Panc1 (cell line): ENCODE measurements around the gene CCBE1. TPM values are rescaled to one million over a fixed set of nuclear protein-coding genes. Genes with fewer than 3 reads are reported as not detected.

Source experiments
- ATAC-seq: fragments of 200-7000 bp; cut with Tn5 transposase; 2 replicates; pipeline ENCODE4 v1.9.1; 2020; ENCODE audit warnings: mild to moderate bottlenecking, moderate library complexity
- BruUV-seq: library from RNA; stranded (reverse); fragments of 400-500 nt; replicated peaks from 2 replicates; lab custom pipeline; 2021; lab: Mats Ljungman, UMichigan
- CTCF ChIA-PET: fragments of 300-600 bp; sonication (Branson Sonifier 250); formaldehyde crosslinking; loops from one replicate; lab custom pipeline; 2022; ENCODE audit warnings: antibody characterized with exemption; lab: Charles Lee
- POLR2A ChIA-PET: fragments of 300-600 bp; sonication (Branson Sonifier 250); formaldehyde crosslinking; loops from one replicate; lab custom pipeline; 2022; ENCODE audit warnings: antibody characterized with exemption; lab: Charles Lee
- DNase-seq: peaks from one replicate; pipeline ENCODE4 v3.0.0-alpha.2; 2010; ENCODE audit warnings: low read depth, low spot score
- H3K27ac ChIP-seq: 2 replicates; pipeline ENCODE4 v1.5.1; 2011; ENCODE audit warnings: mild to moderate bottlenecking, low read length, inconsistent platforms
- H3K27me3 ChIP-seq: fragments of 200-500 bp; sonication (Bioruptor generic); 2 replicates; pipeline ENCODE4 v1.6.0; 2014; ENCODE audit warnings: low read length, inconsistent platforms; ENCODE audit not compliant: control insufficient read depth, insufficient read depth
- H3K36me3 ChIP-seq: fragments of 200-500 bp; sonication (Bioruptor generic); 2 replicates; pipeline ENCODE4 v1.5.1; 2014; ENCODE audit warnings: inconsistent platforms, mild to moderate bottlenecking, low read length, moderate library complexity; ENCODE audit not compliant: control insufficient read depth, insufficient read depth
- H3K4me1 ChIP-seq: 2 replicates; pipeline ENCODE4 v1.5.1; 2011; ENCODE audit warnings: inconsistent platforms, mild to moderate bottlenecking, low read length, moderate library complexity; ENCODE audit not compliant: control insufficient read depth, insufficient read depth
- H3K4me3 ChIP-seq, 2 experiments: 2 replicates each; pipeline ENCODE4 v1.5.1; 2011 to 2012; ENCODE audit warnings: low read depth in 2 of 2, low read length in 2 of 2, mild to moderate bottlenecking in 2 of 2, inconsistent platforms in 1 of 2, moderate library complexity in 1 of 2
- H3K9me3 ChIP-seq: fragments of 200-500 bp; sonication (Bioruptor generic); 2 replicates; pipeline ENCODE4 v1.5.1; 2014; ENCODE audit warnings: low read depth, mild to moderate bottlenecking, inconsistent platforms, low read length, moderate library complexity; ENCODE audit not compliant: control insufficient read depth, insufficient read depth
- CTCF ChIP-seq: fragments of 450-650 bp; IDR thresholded peaks from 2 replicates; pipeline ENCODE4 v1.5.1; 2017; ENCODE audit warnings: mild to moderate bottlenecking
- POLR2AphosphoS5 ChIP-seq: IDR thresholded peaks from 2 replicates; pipeline ENCODE4 v1.6.1; 2012; ENCODE audit warnings: mild to moderate bottlenecking, low read depth, low read length, moderate library complexity
- REST ChIP-seq, 2 experiments: IDR thresholded peaks; 2 replicates each; pipeline ENCODE4 v1.6.1; 2011 to 2012; ENCODE audit warnings: low read depth in 2 of 2, control low read depth in 1 of 2, low read length in 1 of 2, mild to moderate bottlenecking in 1 of 2, moderate library complexity in 1 of 2; ENCODE audit not compliant: insufficient read depth in 1 of 2
- SIN3A ChIP-seq: IDR thresholded peaks from 2 replicates; pipeline ENCODE4 v1.6.1; 2012; ENCODE audit warnings: low read depth, mild to moderate bottlenecking, low read length, moderate library complexity, borderline replicate concordance; ENCODE audit not compliant: insufficient read depth
- TCF7L2 ChIP-seq: IDR thresholded peaks from 2 replicates; pipeline ENCODE4 v1.6.1; 2011; ENCODE audit warnings: mild to moderate bottlenecking, low read depth, low read length, inconsistent platforms
- in situ Hi-C: cut with HindIII; loops from 2 replicates; pipeline ENCODE4 v1.10.0; 2016; ENCODE audit warnings: low sequenced_read_pairs, low pct_unique_long_range_greater_than_20kb
- intact Hi-C: fragments of 100-400 bp; cut with micrococcal nuclease; formaldehyde crosslinking; loops from one replicate; pipeline ENCODE4 v1.10.0; 2022; ENCODE audit not compliant: unreplicated experiment
- total RNA-seq: library from RNA; stranded (reverse); gene quantifications from one replicate; pipeline ENCODE4 v1.2.1, GENCODE V29; 2021; ENCODE audit not compliant: unreplicated experiment

CCBE1 gene
- total RNA-seq, 1 experiment from 2014 or later, result 0.13 TPM

- intact Hi-C loops (no loop called here), in situ Hi-C loops (no loop called here)
- DNase-seq (no peak), ATAC-seq (no peak)
- no peaks in the 10 kb centered on the region for H3K36me3 ChIP-seq
- no peaks in the 10 kb centered on the region for H3K9me3 ChIP-seq
- POLR2A ChIA-PET, result no interaction called here
- CTCF ChIA-PET, result no interaction called here
- no peak for TF ChIP-seq SIN3A
- TF ChIP-seq TCF7L2, result no peak
- no peak for TF ChIP-seq POLR2AphosphoS5
- no peak for TF ChIP-seq CTCF
- TF ChIP-seq REST (IDR thresholded peaks at IDR 0.05; ENCODE audit: insufficient read depth in 1 of 2, low read depth in 2 of 2, low read length in 1 of 2), result no peak
- no peak overlapping the region for H3K4me3 ChIP-seq
- H3K27me3 ChIP-seq, result no peaks in the 10 kb centered on the region
- BruUV-seq, result no TSS peak
- no peak overlapping the region for H3K27ac ChIP-seq
- no peaks in the 10 kb centered on the region for H3K4me1 ChIP-seq
Observed at GRCh38 chr18:59681521-59682004, 15.7 kb downstream of the CCBE1 start.

- in situ Hi-C loops, result no loop called here
- DNase-seq (no peak), ATAC-seq (no peak)
- H3K36me3 ChIP-seq, result no peaks in the 10 kb centered on the region
- TF ChIP-seq SIN3A (no peak), REST (IDR thresholded peaks at IDR 0.05; ENCODE audit: insufficient read depth in 1 of 2, low read depth in 2 of 2, low read length in 1 of 2) (no peak), POLR2AphosphoS5 (no peak), CTCF (no peak), TCF7L2 (no peak)
- no peaks in the 10 kb centered on the region for H3K27me3 ChIP-seq
- ChIA-PET CTCF (no interaction called here), POLR2A (no interaction called here)
- intact Hi-C loops, result no loop called here
- H3K27ac ChIP-seq, result no peak overlapping the region
- H3K9me3 ChIP-seq, result no peaks in the 10 kb centered on the region
- no peak overlapping the region for H3K4me3 ChIP-seq
- H3K4me1 ChIP-seq, result no peaks in the 10 kb centered on the region
- BruUV-seq, result no TSS peak
Observed at GRCh38 chr18:59681051-59681450, 16.2 kb downstream of the CCBE1 start.
